GM23248 (cell line): ENCODE results near the gene ZCCHC8. TPM values are rescaled to one million over a fixed set of nuclear protein-coding genes. Genes with fewer than 3 reads are reported as not detected.

Source experiments
- DNase-seq: peaks from one replicate; pipeline ENCODE4 v3.0.0-alpha.2; 2015
- H2AFZ ChIP-seq: fragments of 200-600 bp; sonication (generic); 2 replicates; pipeline ENCODE4 v1.6.1; 2016; ENCODE audit warnings: antibody characterized with exemption
- H3F3A ChIP-seq: fragments of 200-600 bp; sonication (generic); 2 replicates; pipeline ENCODE4 v1.6.1; 2016; ENCODE audit warnings: mild to moderate bottlenecking, antibody characterized with exemption, mixed run types; ENCODE audit not compliant: insufficient read depth
- H3K27ac ChIP-seq: fragments of 200-600 bp; sonication (generic); 2 replicates; pipeline ENCODE4 v1.5.1; 2016; ENCODE audit warnings: mild to moderate bottlenecking
- H3K27me3 ChIP-seq: fragments of 200-600 bp; sonication (generic); replicated peaks from 2 replicates; pipeline ENCODE4 v1.6.1; 2016; ENCODE audit warnings: mild to moderate bottlenecking; ENCODE audit not compliant: insufficient read depth
- H3K36me3 ChIP-seq: fragments of 200-600 bp; sonication (generic); 2 replicates; pipeline ENCODE4 v1.6.1; 2016; ENCODE audit warnings: low read depth, mild to moderate bottlenecking
- H3K4me1 ChIP-seq: fragments of 200-600 bp; sonication (generic); 2 replicates; pipeline ENCODE4 v1.6.1; 2016; ENCODE audit warnings: mild to moderate bottlenecking; ENCODE audit not compliant: insufficient read depth
- H3K4me2 ChIP-seq: fragments of 200-600 bp; sonication (generic); one replicate; pipeline ENCODE4 v1.6.1; 2016; ENCODE audit warnings: mild to moderate bottlenecking; ENCODE audit not compliant: unreplicated experiment
- H3K4me3 ChIP-seq: fragments of 200-600 bp; sonication (generic); 2 replicates; pipeline ENCODE4 v1.5.1; 2016; ENCODE audit warnings: mild to moderate bottlenecking
- H3K79me2 ChIP-seq: fragments of 200-600 bp; sonication (generic); 2 replicates; pipeline ENCODE4 v1.6.1; 2016; ENCODE audit warnings: mild to moderate bottlenecking; ENCODE audit not compliant: insufficient read depth
- H3K9ac ChIP-seq: fragments of 200-600 bp; sonication (generic); 2 replicates; pipeline ENCODE4 v1.6.1; 2016; ENCODE audit warnings: mild to moderate bottlenecking
- H3K9me2 ChIP-seq: fragments of 200-600 bp; sonication (generic); 2 replicates; pipeline ENCODE4 v1.6.1; 2016; ENCODE audit warnings: mixed run types, mild to moderate bottlenecking, moderate library complexity; ENCODE audit not compliant: insufficient read depth
- H3K9me3 ChIP-seq: fragments of 200-600 bp; sonication (generic); one replicate; pipeline ENCODE4 v1.6.1; 2017; ENCODE audit warnings: low read depth
- H4K20me1 ChIP-seq: fragments of 200-600 bp; sonication (generic); 2 replicates; pipeline ENCODE4 v1.6.0; 2016; ENCODE audit not compliant: insufficient read depth
- EZH2 ChIP-seq: fragments of 200-600 bp; sonication (generic); IDR thresholded peaks from 2 replicates; pipeline ENCODE4 v1.6.1; 2018; ENCODE audit warnings: antibody characterized with exemption, mild to moderate bottlenecking; ENCODE audit not compliant: insufficient read depth, poor library complexity, severe bottlenecking
- EZH2phosphoT487 ChIP-seq: fragments of 200-600 bp; sonication (generic); IDR thresholded peaks from 2 replicates; pipeline ENCODE4 v1.6.1; 2018; ENCODE audit warnings: antibody characterized with exemption, moderate library complexity, mild to moderate bottlenecking, low read depth; ENCODE audit not compliant: insufficient read depth
- WGBS, 2 experiments: methylation state at CpG; one replicate each; pipeline ENCODE4 v1.1.6; 2015 to 2017; ENCODE audit warnings: low lambda C conversion rate in 2 of 2, low coverage in 1 of 2; ENCODE audit errors: missing lambda C conversion rate in 2 of 2; 5-methylcytosine and 5-hydroxymethylcytosine counted together
- in situ Hi-C: fragments of 300-500 bp; cut with MboI; formaldehyde crosslinking; loops from 2 replicates; pipeline ENCODE4 v1.15.0; 2020
- polyA plus RNA-seq: library from polyadenylated mRNA; unstranded; fragments of >200 nt; fragmentation: Nextera tagmentation; extraction: Ambion mirVana; gene quantifications from 2 replicates; pipeline ENCODE4 v1.2.1, GENCODE V29; 2016
- total RNA-seq: library from RNA; depleted of rRNA; stranded (reverse); fragments of >200 nt; shearing (Covaris generic); gene quantifications from 2 replicates; pipeline ENCODE4 v1.2.3, GENCODE V29; 2014; rRNA removed

Gene ZCCHC8
- total RNA-seq (12.3 and 13.2 TPM in 2 replicates), polyA plus RNA-seq (13.6 and 14.3 TPM in 2 replicates)

DNA sequence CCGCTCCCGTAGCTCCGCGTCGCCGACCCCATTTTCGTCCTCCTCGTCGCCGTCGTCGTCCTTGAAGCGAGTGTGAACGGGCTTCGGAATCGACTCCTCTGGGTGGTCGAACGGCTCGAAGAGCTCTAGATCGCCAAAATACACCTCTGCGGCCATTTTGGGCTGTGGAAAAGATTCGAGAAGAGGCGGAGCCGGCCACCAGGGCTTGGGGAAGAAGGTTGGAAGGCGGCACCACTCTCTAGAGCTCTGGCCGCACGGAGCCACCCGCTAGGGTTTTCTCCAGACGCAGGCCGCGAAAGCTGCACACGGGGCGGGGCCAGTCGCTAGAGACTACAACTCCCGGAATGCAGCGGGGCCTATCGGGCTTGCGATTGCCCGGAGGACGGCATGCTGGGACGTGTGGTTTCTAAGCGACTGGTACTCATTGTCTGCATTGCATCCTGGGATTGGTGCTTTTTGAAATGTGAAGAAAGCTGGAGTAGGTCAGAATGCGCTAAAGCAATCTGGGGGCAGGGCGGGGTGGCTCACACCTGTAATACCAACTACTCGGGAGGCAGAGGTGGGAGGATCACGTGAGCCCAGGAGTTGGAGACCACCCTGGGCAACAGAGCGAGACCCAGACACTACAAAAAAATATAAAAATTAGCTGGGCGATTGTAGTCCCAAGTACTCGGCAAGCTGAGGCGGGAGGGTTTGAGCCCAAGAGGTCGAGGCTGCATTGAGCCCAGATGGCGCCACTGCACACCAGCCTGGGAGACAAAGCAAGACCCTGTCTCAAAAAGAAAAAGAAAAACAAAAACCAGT, at the start of gene ZCCHC8:
Gene ZCCHC8 (minus strand): TSS at position 248 of the 804 bp plus-strand sequence. CDS start 92 bp downstream, at position 156.
- Histone ChIP-seq H2AFZ (peak within 1 kb of the TSS; percentile 86), H3F3A (peaks cover 58% of the 10 kb centered on the region), H3K9me3 (no peaks in the 10 kb centered on the region), H3K4me3 (peak within 1 kb of the TSS; percentile 88), H3K36me3 (peaks cover 29% of the 10 kb centered on the region), H3K27me3 (no peaks in the 10 kb centered on the region), H3K9ac (peak within 1 kb of the TSS; percentile 97), H3K79me2 (peaks cover 44% of the 10 kb centered on the region), H4K20me1 (no peaks in the 10 kb centered on the region), H3K9me2 (no peaks in the 10 kb centered on the region), H3K4me2 (peak within 1 kb of the TSS; percentile 86), H3K27ac (peak within 1 kb of the TSS; percentile 96), H3K4me1 (peaks cover 13% of the 10 kb centered on the region)
- TF ChIP-seq EZH2phosphoT487 = no peak
- in situ Hi-C loops = no loop called here
- peak; percentile 100 for DNase-seq
- WGBS, 2 experiments = 3% methylated on average over 52 of the region's 52 CpGs

DNA sequence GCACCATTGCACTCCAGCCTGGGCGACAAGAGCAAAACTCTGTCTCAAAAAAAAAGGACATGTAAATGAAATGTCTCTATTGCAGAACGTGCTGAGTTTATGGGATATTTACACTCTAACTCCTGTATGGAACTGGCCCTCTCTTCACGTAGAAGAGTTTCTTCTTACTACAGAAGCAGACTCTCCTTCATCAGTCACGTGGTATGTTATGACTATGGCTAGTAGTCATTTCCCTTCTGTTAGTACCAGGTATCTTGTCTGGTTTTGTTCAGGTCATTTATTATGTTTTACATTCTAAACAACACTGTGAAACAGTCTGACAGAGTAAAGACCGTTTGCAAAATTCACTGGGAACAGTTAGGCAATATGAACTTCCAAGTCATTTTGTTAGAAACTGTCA, 46.6 kb upstream of the ZCCHC8 start:
- Histone ChIP-seq H3K36me3 (peaks cover 18% of the 10 kb centered on the region; the same call in 1 of the 2 replicates), H3K9me3 (no peaks in the 10 kb centered on the region), H3K27ac (no peak overlapping the region), H3F3A (no peaks in the 10 kb centered on the region), H3K4me2 (no peak overlapping the region), H3K9me2 (no peaks in the 10 kb centered on the region), H3K79me2 (no peaks in the 10 kb centered on the region), H4K20me1 (no peaks in the 10 kb centered on the region), H3K27me3 (no peaks in the 10 kb centered on the region), H3K9ac (no peak overlapping the region), H2AFZ (no peak overlapping the region), H3K4me3 (no peak overlapping the region), H3K4me1 (no peaks in the 10 kb centered on the region)
- in situ Hi-C loops = no loop called here
- no peak for TF ChIP-seq EZH2phosphoT487
- no peak for TF ChIP-seq EZH2
- no peak for DNase-seq
- WGBS, 2 experiments = 86 to 90% methylated on average over 5 of the region's 5 CpGs

DNA sequence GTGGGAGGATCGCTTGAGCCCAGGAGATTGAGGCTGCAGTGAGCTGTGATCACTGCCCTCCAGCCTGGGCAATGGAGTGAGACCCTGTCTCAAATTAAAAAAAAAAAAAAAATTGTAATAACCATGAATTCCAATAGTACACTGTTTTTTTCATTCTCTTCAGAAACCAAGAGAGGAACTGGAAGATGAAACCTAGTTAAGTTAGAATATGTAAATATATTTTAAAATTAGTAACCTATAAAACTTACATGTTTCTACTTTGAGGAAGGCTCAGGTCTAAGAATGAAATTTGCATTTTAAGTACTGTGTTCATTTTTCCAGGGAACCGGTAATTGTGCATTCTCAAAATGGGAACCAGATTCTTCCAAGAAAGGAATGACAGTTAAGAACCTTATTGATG, 45.1 kb upstream of the ZCCHC8 start:
- Histone ChIP-seq H3K4me2 (no peak overlapping the region), H3K4me3 (no peak overlapping the region), H3K9me3 (no peaks in the 10 kb centered on the region), H3K36me3 (peaks cover 16% of the 10 kb centered on the region; the same call in 1 of the 2 replicates), H2AFZ (no peak overlapping the region), H3K27ac (no peak overlapping the region), H3F3A (no peaks in the 10 kb centered on the region), H3K4me1 (no peaks in the 10 kb centered on the region), H3K9ac (no peak overlapping the region), H3K79me2 (no peaks in the 10 kb centered on the region), H3K9me2 (no peaks in the 10 kb centered on the region), H4K20me1 (no peaks in the 10 kb centered on the region), H3K27me3 (no peaks in the 10 kb centered on the region)
- TF ChIP-seq EZH2 = no peak
- TF ChIP-seq EZH2phosphoT487 = no peak
- in situ Hi-C loops = no loop called here
- 98 to 100% methylated on average over 2 of the region's 2 CpGs for WGBS, 2 experiments
- no peak for DNase-seq

DNA sequence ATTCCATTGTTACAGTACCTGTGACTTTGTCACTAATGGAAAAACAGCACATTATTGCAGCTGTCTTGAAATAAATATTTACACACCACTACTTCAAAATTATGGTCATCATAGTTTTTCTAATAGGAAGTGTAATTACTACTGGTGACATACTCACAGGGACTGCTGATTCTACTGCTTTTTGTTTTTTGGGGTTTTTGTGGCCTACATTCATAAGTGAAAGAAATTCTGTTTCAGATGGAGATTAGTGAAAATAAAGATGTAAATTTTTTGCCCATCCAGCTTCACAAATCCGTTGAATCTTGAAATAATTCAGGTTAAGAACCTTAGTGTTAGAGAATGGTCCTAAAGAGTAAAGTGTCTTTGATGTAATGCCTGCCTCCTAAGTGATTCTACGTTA, 43.8 kb upstream of the ZCCHC8 start:
- H3K27ac ChIP-seq = no peak overlapping the region
- H3K4me1 ChIP-seq = no peaks in the 10 kb centered on the region
- no peaks in the 10 kb centered on the region for H3K9me2 ChIP-seq
- no peak overlapping the region for H3K4me2 ChIP-seq
- 72 to 79% methylated on average over 2 of the region's 2 CpGs for WGBS, 2 experiments
- H2AFZ ChIP-seq = no peak overlapping the region
- in situ Hi-C loops = no loop called here
- no peaks in the 10 kb centered on the region for H3K9me3 ChIP-seq
- H3K79me2 ChIP-seq = no peaks in the 10 kb centered on the region
- H3K36me3 ChIP-seq = peaks cover 7% of the 10 kb centered on the region; the same call in 1 of the 2 replicates
- H3K9ac ChIP-seq = no peak overlapping the region
- no peaks in the 10 kb centered on the region for H3K27me3 ChIP-seq
- no peak overlapping the region for H3K4me3 ChIP-seq
- no peaks in the 10 kb centered on the region for H4K20me1 ChIP-seq
- TF ChIP-seq EZH2 (no peak), EZH2phosphoT487 (no peak)
- DNase-seq = no peak
- no peaks in the 10 kb centered on the region for H3F3A ChIP-seq
